ENCODE measurements around the gene UIMC1. TPM values are rescaled to one million over a fixed set of nuclear protein-coding genes. Genes with fewer than 3 reads are reported as not detected.

Gene UIMC1
- total and polyA plus RNA-seq, 2 of the 13 experiments (the other 11 are each of a cell fraction or from before 2014, with no cell fraction given): 18.9 to 32.7 TPM

- TF ChIP-seq GFI1 (CRISPR knock-in tag; IDR thresholded peaks at IDR 0.05; ENCODE audit: borderline replicate concordance) (no peak; the same call in 1 of the 2 replicates), CREB3 (CRISPR knock-in tag; IDR thresholded peaks at IDR 0.05) (0 out of 2 replicates have a peak, but pooled peaks have one; percentile 62), FOSL2 (CRISPR knock-in tag; IDR thresholded peaks at IDR 0.05) (peak; percentile 13; the same call in 1 of the 2 replicates), ZBTB34 (CRISPR knock-in tag; IDR thresholded peaks at IDR 0.05) (no peak), JUNB (CRISPR knock-in tag; IDR thresholded peaks at IDR 0.05; ENCODE audit: borderline replicate concordance) (no peak), ZNF276 (CRISPR knock-in tag; IDR thresholded peaks at IDR 0.05; ENCODE audit: low read depth) (no peak), ZFP91 (CRISPR knock-in tag; IDR thresholded peaks at IDR 0.05; ENCODE audit: borderline replicate concordance) (peak; percentile 77; the same call in 1 of the 2 replicates), JDP2 (CRISPR knock-in tag; IDR thresholded peaks at IDR 0.05; ENCODE audit: borderline replicate concordance) (no peak), GZF1 (CRISPR knock-in tag; IDR thresholded peaks at IDR 0.05) (no peak)
- TF ChIP-seq, protein P1, sequence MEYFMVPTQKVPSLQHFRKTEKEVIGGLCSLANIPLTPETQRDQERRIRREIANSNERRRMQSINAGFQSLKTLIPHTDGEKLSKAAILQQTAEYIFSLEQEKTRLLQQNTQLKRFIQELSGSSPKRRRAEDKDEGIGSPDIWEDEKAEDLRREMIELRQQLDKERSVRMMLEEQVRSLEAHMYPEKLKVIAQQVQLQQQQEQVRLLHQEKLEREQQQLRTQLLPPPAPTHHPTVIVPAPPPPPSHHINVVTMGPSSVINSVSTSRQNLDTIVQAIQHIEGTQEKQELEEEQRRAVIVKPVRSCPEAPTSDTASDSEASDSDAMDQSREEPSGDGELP (IDR thresholded peaks at IDR 0.05; ENCODE audit: borderline replicate concordance, low read depth): no peak
- TF ChIP-seq, protein P2, sequence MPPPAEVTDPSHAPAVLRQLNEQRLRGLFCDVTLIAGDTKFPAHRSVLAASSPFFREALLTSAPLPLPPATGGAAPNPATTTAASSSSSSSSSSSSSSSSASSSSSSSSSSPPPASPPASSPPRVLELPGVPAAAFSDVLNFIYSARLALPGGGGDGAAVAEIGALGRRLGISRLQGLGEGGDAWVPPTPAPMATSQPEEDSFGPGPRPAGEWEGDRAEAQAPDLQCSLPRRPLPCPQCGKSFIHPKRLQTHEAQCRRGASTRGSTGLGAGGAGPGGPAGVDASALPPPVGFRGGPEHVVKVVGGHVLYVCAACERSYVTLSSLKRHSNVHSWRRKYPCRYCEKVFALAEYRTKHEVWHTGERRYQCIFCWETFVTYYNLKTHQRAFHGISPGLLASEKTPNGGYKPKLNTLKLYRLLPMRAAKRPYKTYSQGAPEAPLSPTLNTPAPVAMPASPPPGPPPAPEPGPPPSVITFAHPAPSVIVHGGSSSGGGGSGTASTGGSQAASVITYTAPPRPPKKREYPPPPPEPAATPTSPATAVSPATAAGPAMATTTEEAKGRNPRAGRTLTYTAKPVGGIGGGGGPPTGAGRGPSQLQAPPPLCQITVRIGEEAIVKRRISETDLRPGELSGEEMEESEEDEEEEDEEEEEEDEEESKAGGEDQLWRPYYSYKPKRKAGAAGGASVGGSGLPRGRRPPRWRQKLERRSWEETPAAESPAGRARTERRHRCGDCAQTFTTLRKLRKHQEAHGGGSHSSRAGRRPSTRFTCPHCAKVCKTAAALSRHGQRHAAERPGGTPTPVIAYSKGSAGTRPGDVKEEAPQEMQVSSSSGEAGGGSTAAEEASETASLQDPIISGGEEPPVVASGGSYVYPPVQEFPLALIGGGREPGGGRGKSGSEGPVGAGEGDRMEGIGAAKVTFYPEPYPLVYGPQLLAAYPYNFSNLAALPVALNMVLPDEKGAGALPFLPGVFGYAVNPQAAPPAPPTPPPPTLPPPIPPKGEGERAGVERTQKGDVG (CRISPR knock-in tag; IDR thresholded peaks at IDR 0.05; ENCODE audit: borderline replicate concordance): no peak
Observed at GRCh38 chr5:177022386-177023302, 16.1 kb upstream of the UIMC1 start, which contains the start of gene ZNF346 (continued).
